ENCODE data around the gene PIP4K2C. TPM values are rescaled to one million over a fixed set of nuclear protein-coding genes. Genes with fewer than 3 reads are reported as not detected.

The PIP4K2C gene
- total and polyA plus RNA-seq, 2 donors (not counting 1 experiment from before 2014, with no cell fraction given) = 11.9 to 24.3 TPM

DNA sequence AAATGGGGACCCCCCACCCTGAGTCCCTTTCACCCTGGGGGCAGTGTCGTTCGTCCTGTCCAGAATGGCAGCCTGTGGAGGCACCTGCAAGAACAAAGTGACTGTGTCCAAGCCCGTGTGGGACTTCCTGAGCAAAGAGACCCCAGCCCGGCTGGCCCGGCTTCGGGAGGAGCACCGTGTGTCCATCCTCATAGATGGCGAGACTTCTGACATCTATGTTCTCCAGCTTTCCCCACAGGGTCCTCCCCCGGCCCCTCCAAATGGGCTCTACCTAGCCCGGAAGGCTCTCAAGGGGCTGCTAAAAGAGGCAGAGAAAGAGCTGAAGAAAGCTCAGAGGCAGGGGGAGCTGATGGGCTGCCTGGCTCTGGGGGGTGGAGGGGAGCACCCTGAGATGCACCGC is 15.8 kb downstream of the PIP4K2C start:
- no peak for TF ChIP-seq EZH2 (IDR thresholded peaks at IDR 0.05; ENCODE audit: low read length, missing control alignments)
- TF ChIP-seq, protein P1, sequence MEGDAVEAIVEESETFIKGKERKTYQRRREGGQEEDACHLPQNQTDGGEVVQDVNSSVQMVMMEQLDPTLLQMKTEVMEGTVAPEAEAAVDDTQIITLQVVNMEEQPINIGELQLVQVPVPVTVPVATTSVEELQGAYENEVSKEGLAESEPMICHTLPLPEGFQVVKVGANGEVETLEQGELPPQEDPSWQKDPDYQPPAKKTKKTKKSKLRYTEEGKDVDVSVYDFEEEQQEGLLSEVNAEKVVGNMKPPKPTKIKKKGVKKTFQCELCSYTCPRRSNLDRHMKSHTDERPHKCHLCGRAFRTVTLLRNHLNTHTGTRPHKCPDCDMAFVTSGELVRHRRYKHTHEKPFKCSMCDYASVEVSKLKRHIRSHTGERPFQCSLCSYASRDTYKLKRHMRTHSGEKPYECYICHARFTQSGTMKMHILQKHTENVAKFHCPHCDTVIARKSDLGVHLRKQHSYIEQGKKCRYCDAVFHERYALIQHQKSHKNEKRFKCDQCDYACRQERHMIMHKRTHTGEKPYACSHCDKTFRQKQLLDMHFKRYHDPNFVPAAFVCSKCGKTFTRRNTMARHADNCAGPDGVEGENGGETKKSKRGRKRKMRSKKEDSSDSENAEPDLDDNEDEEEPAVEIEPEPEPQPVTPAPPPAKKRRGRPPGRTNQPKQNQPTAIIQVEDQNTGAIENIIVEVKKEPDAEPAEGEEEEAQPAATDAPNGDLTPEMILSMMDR (conservative IDR thresholded peaks at IDR 0.05 in 1 of 2, IDR thresholded peaks at IDR 0.05 in 1 of 2; ENCODE audit: low read depth in 1 of 2, low read length in 2 of 2) = no peak
- Histone ChIP-seq H3K4me1 (ENCODE audit: control insufficient read depth, extremely low read depth, insufficient read depth, low read length) (peaks cover 13% of the 10 kb centered on the region), H3K36me3 (ENCODE audit: control insufficient read depth, insufficient read depth, low read length) (peaks cover 2% of the 10 kb centered on the region)

DNA sequence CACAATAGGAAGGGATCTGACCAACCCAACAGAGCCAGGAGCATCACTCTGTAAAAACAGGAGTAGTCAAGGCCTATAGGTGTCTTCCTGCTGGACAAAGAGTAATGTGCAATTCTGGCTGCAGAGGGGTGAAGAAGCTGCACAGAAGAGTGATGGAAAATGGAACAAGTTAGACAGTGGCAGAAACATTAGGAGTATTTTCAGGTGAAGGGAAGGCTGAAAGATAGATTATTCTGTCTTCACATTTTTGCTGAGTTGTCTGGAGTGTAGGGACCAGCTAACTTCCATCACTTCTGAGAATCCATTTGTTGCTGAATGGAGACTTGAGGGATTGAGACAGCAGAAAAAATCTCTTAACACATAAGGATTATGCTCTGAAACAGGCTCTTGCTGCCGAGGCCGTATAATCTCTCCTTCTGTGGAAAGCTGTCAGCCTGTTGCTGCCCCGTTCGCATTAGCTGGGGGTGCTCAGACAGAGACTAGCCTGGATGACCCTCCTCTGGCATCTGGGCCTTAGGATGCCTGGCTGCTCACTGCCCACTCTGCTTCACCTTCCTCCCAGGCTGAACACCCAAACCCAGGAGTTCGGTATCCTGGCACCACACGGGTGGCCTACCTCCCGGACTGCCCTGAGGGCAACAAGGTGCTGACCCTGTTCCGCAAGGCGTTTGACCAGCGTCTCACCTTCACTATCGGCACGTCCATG is 17.1 kb downstream of the PIP4K2C start:
- Histone ChIP-seq H2AFZ (ENCODE audit: low read length) (no peak overlapping the region), H3K9ac (ENCODE audit: insufficient read depth, low read length) (no peak overlapping the region), H3K9me3 (ENCODE audit: control insufficient read depth, insufficient read depth, low read depth, low read length) (no peaks in the 10 kb centered on the region), H3K36me3 (ENCODE audit: control insufficient read depth, insufficient read depth, low read length) (peaks cover 2% of the 10 kb centered on the region), H3K27ac (ENCODE audit: insufficient read depth, low read length) (no peak overlapping the region), H3K4me3 (replicated peaks in 1 of 4; ENCODE audit: control extremely low read depth in 1 of 4, insufficient read depth in 1 of 4, low read depth in 3 of 4, low read length in 4 of 4) (no peak overlapping the region), H3K27me3 (ENCODE audit: control insufficient read depth, insufficient read depth, low read length) (no peaks in the 10 kb centered on the region), H3K4me2 (ENCODE audit: extremely low read depth, insufficient read depth, low read length) (no peak overlapping the region), H3K79me2 (ENCODE audit: control insufficient read depth, insufficient read depth, low read length) (no peaks in the 10 kb centered on the region), H4K20me1 (ENCODE audit: control insufficient read depth, extremely low read depth, insufficient read depth, low read length) (no peaks in the 10 kb centered on the region), H3K4me1 (ENCODE audit: control insufficient read depth, extremely low read depth, insufficient read depth, low read length) (peaks cover 13% of the 10 kb centered on the region)
- DNase-seq (ENCODE audit: low read depth in 2 of 2) = no peak
- TF ChIP-seq, protein P1 (conservative IDR thresholded peaks at IDR 0.05 in 1 of 2, IDR thresholded peaks at IDR 0.05 in 1 of 2; ENCODE audit: low read depth in 1 of 2, low read length in 2 of 2) = no peak
- TF ChIP-seq EZH2 (IDR thresholded peaks at IDR 0.05; ENCODE audit: low read length, missing control alignments) = no peak

More for the DNA sequence above, 15.8 kb downstream of the PIP4K2C start:
- H2AFZ ChIP-seq (ENCODE audit: low read length) = no peak overlapping the region
- no peaks in the 10 kb centered on the region for H3K9me3 ChIP-seq (ENCODE audit: control insufficient read depth, insufficient read depth, low read depth, low read length)
- no peak for DNase-seq (ENCODE audit: low read depth in 2 of 2)
- no peaks in the 10 kb centered on the region for H3K27me3 ChIP-seq (ENCODE audit: control insufficient read depth, insufficient read depth, low read length)
- no peaks in the 10 kb centered on the region for H3K79me2 ChIP-seq (ENCODE audit: control insufficient read depth, insufficient read depth, low read length)
- H3K9ac ChIP-seq (ENCODE audit: insufficient read depth, low read length) = no peak overlapping the region
- no peak overlapping the region for H3K4me2 ChIP-seq (ENCODE audit: extremely low read depth, insufficient read depth, low read length)
- H4K20me1 ChIP-seq (ENCODE audit: control insufficient read depth, extremely low read depth, insufficient read depth, low read length) = no peaks in the 10 kb centered on the region
- H3K4me3 ChIP-seq (replicated peaks in 1 of 4; ENCODE audit: control extremely low read depth in 1 of 4, insufficient read depth in 1 of 4, low read depth in 3 of 4, low read length in 4 of 4) = no peak overlapping the region
- H3K27ac ChIP-seq (ENCODE audit: insufficient read depth, low read length) = no peak overlapping the region

DNA sequence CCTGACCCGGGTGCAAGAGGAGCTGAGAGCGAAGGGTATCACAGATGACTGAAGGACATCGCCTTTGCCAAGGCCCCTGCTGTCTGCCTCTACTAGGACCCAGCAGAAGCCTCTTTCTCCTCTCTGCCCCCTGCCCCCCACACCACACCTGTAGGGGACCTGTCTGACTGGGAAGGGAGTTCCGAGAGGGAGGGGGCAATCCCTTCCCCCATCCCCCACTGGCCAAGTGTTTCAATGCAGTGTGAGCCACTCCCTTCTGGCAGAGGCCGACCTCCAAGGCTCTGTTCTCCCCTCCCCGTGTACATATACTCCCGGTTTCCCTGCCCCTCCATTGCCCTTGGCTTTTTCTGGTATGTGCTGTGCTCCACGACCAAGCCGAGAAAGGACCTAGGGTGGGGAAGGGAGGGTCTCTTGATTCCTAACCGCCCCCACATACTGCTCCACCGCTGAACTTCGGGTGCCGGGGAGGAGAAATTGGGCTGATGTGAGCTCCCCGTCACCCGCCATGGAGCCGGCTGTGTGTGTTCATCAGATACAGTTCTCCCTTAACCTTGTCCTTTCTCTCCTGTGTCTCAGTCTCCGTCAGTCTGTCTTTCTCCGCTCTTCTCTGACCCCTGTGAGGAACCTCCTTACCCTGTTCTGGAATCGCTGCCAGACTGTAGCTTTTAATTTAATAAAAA is 18.2 kb downstream of the PIP4K2C start:
- H3K4me1 ChIP-seq (ENCODE audit: control insufficient read depth, extremely low read depth, insufficient read depth, low read length) = peaks cover 13% of the 10 kb centered on the region
- no peak overlapping the region for H3K4me2 ChIP-seq (ENCODE audit: extremely low read depth, insufficient read depth, low read length)
- no peak overlapping the region for H3K9ac ChIP-seq (ENCODE audit: insufficient read depth, low read length)
- no peaks in the 10 kb centered on the region for H3K27me3 ChIP-seq (ENCODE audit: control insufficient read depth, insufficient read depth, low read length)
- H3K36me3 ChIP-seq (ENCODE audit: control insufficient read depth, insufficient read depth, low read length) = peaks cover 2% of the 10 kb centered on the region
- H2AFZ ChIP-seq (ENCODE audit: low read length) = no peak overlapping the region
- TF ChIP-seq, protein P1 (conservative IDR thresholded peaks at IDR 0.05 in 1 of 2, IDR thresholded peaks at IDR 0.05 in 1 of 2; ENCODE audit: low read depth in 1 of 2, low read length in 2 of 2) = no peak
- no peak for TF ChIP-seq EZH2 (IDR thresholded peaks at IDR 0.05; ENCODE audit: low read length, missing control alignments)
- H4K20me1 ChIP-seq (ENCODE audit: control insufficient read depth, extremely low read depth, insufficient read depth, low read length) = no peaks in the 10 kb centered on the region
- DNase-seq (ENCODE audit: low read depth in 2 of 2) = no peak
- no peak overlapping the region for H3K4me3 ChIP-seq (replicated peaks in 1 of 4; ENCODE audit: control extremely low read depth in 1 of 4, insufficient read depth in 1 of 4, low read depth in 3 of 4, low read length in 4 of 4)
- H3K9me3 ChIP-seq (ENCODE audit: control insufficient read depth, insufficient read depth, low read depth, low read length) = no peaks in the 10 kb centered on the region
- H3K79me2 ChIP-seq (ENCODE audit: control insufficient read depth, insufficient read depth, low read length) = no peaks in the 10 kb centered on the region
- H3K27ac ChIP-seq (ENCODE audit: insufficient read depth, low read length) = no peak overlapping the region
